Stomach (tissue), 9 donors: Measurements from ENCODE around the gene CUX1. TPM values are rescaled to one million over a fixed set of nuclear protein-coding genes. Genes with fewer than 3 reads are reported as not detected.
"Not testable (repeated sequence)": the region's sequence is repeated elsewhere in the genome, so short reads cannot be mapped to it uniquely, and the experiment has no call there.

ENCODE experiments used
- DNase-seq, 2 donors: peaks; one replicate each; pipeline versions ENCODE4 v3.0.0 to v3.0.0-alpha.2; 2013 to 2019
- H3K27ac ChIP-seq, 5 donors: fragments of 200-600 bp in 4 of 5; sonication (generic) in 4 of 5; one replicate each; pipeline ENCODE4 v1.5.1; 2013 to 2019; ENCODE audit warnings: mild to moderate bottlenecking in 1 of 5, moderate library complexity in 1 of 5
- H3K27me3 ChIP-seq, 3 donors: fragments of 200-600 bp; sonication (generic); one replicate each; pipeline ENCODE4 v1.5.1; 2017 to 2019; ENCODE audit warnings: mixed run types in 1 of 3
- H3K36me3 ChIP-seq, 4 donors: fragments of 200-600 bp; sonication (generic); 1 replicate in 3 of 4; 2 replicates in 1 of 4; pipeline ENCODE4 v1.5.1; 2016 to 2019
- H3K4me1 ChIP-seq, 4 donors: fragments of 200-600 bp; sonication (generic); one replicate each; pipeline ENCODE4 v1.5.1; 2016 to 2019
- H3K4me3 ChIP-seq, 4 donors: fragments of 200-600 bp; sonication (generic) in 3 of 4; one replicate each; pipeline ENCODE4 v1.5.1; 2016 to 2019; ENCODE audit warnings: mild to moderate bottlenecking in 1 of 4
- H3K9me3 ChIP-seq, 4 donors: fragments of 200-600 bp; sonication (generic); one replicate each; pipeline ENCODE4 v1.5.1; 2016 to 2019
- CTCF ChIP-seq, 7 experiments: fragments of 450-650 bp in 4 of 7; fragments of 200-600 bp in 3 of 7; sonication (generic) in 3 of 7; IDR thresholded peaks; one replicate each; pipeline ENCODE4 v1.5.1; 2016 to 2019; ENCODE audit warnings: antibody characterized with exemption in 7 of 7, control low read depth in 2 of 7, mild to moderate bottlenecking in 1 of 7
- EP300 ChIP-seq: sonication (generic); formaldehyde crosslinking; IDR thresholded peaks from one replicate; pipeline ENCODE4 v1.6.1; 2017; ENCODE audit warnings: antibody characterized with exemption
- POLR2A ChIP-seq, 4 donors: fragments of 450-650 bp; IDR thresholded peaks; one replicate each; pipeline ENCODE4 v1.6.1; 2016; ENCODE audit warnings: antibody characterized with exemption in 4 of 4, control low read depth in 2 of 4, mild to moderate bottlenecking in 1 of 4, moderate library complexity in 1 of 4
- POLR2AphosphoS5 ChIP-seq, 3 donors: sonication (generic); formaldehyde crosslinking; IDR thresholded peaks; one replicate each; pipeline ENCODE4 v1.6.1; 2016; ENCODE audit warnings: antibody characterized with exemption in 3 of 3
- WGBS, 5 donors: extraction: QIAGEN DNeasy Blood & Tissue Kit in 3 of 5; methylation state at CpG; one replicate each; pipeline versions ENCODE4 v1.1.5 to v1.1.7; 2013 to 2018; 5-methylcytosine and 5-hydroxymethylcytosine counted together
- intact Hi-C: fragments of 100-400 bp; cut with DNase I; formaldehyde crosslinking; loops from one replicate; pipeline ENCODE4 v1.15.1; 2023; ENCODE audit warnings: low total_unique reads
- polyA plus RNA-seq, 3 donors: library from polyadenylated mRNA; stranded (reverse); fragments of 200-250 nt; gene quantifications; one replicate each; pipeline ENCODE4 v1.2.3, GENCODE V29; 2013
- total RNA-seq, 5 donors: library from RNA; depleted of rRNA; stranded (reverse); fragments of >200 nt; gene quantifications; one replicate each; pipeline versions ENCODE4 v1.1.0 to v1.2.3, GENCODE V29; 2014 to 2016
- donor health status: healthy with polysubstance abuse.
- donor health status: Bipolar disorder and iron deficiency.
- donor health status: healthy.

The CUX1 gene
- total and polyA plus RNA-seq, 8 donors = 24.7 to 201 (median 54.7) TPM

GRCh38 chr7:102009628-102010027 lies 192.2 kb downstream of the CUX1 start:
- TF ChIP-seq CTCF (IDR thresholded peaks at IDR 0.05) (no peak), POLR2AphosphoS5 (IDR thresholded peaks at IDR 0.05) (no peak), POLR2A (IDR thresholded peaks at IDR 0.05) (no peak), EP300 (no peak)
- no peaks in the 10 kb centered on the region for H3K27me3 ChIP-seq
- no peak for DNase-seq
- 40 to 61% (median 49%) methylated on average over 5 of the region's 5 CpGs for WGBS, 5 donors
- H3K27ac ChIP-seq = peak overlapping the region in 2 of 5 donors; percentile 20 to 70
- no peaks in the 10 kb centered on the region for H3K9me3 ChIP-seq
- H3K36me3 ChIP-seq = peaks cover 0 to 13% (median 8%) of the 10 kb centered on the region in 4 donors
- intact Hi-C loops = no loop called here
- H3K4me3 ChIP-seq = no peak overlapping the region
- peaks cover 11 to 36% (median 16%) of the 10 kb centered on the region in 4 donors for H3K4me1 ChIP-seq

GRCh38 chr7:102012112-102012830 lies 194.8 kb downstream of the CUX1 start:
- intact Hi-C loops, H3K27me3 ChIP-seq, DNase-seq, H3K27ac ChIP-seq, H3K9me3 ChIP-seq, H3K4me3 ChIP-seq: not testable (repeated sequence)
- 89 to 93% (median 93%) methylated on average over 13 of the region's 13 CpGs for WGBS, 5 donors
- Histone ChIP-seq H3K36me3 (peaks cover 0 to 12% (median 9%) of the 10 kb centered on the region in 4 donors), H3K4me1 (peaks cover 11 to 36% (median 16%) of the 10 kb centered on the region in 4 donors)

- Histone ChIP-seq H3K9me3 (no peaks in the 10 kb centered on the region), H3K27me3 (no peaks in the 10 kb centered on the region), H3K4me3 (no peak overlapping the region), H3K4me1 (peaks cover 10 to 35% (median 16%) of the 10 kb centered on the region in 4 donors), H3K36me3 (peaks cover 0 to 12% (median 9%) of the 10 kb centered on the region in 4 donors), H3K27ac (no peak overlapping the region)
- whole genome bisulfite sequencing, 5 donors = 54 to 79% (median 66%) methylated on average over 9 of the region's 9 CpGs
- DNase-seq = peak in 1 of 2 donors; percentile 27
- intact Hi-C loops = no loop called here
- TF ChIP-seq EP300 (no peak), CTCF (IDR thresholded peaks at IDR 0.05) (no peak), POLR2A (IDR thresholded peaks at IDR 0.05) (no peak), POLR2AphosphoS5 (IDR thresholded peaks at IDR 0.05) (no peak)
These were observed 195.6 kb downstream of the CUX1 start for GRCh38 chr7:102012941-102013461.

- peaks cover 0 to 7% (median 3%) of the 10 kb centered on the region in 4 donors for H3K4me1 ChIP-seq
- no peak overlapping the region for H3K27ac ChIP-seq
- no peak overlapping the region for H3K4me3 ChIP-seq
- DNase-seq = no peak
- no peaks in the 10 kb centered on the region for H3K27me3 ChIP-seq
- WGBS, 5 donors = 86 to 94% (median 90%) methylated on average over 12 of the region's 12 CpGs
- TF ChIP-seq EP300 (no peak), POLR2AphosphoS5 (IDR thresholded peaks at IDR 0.05) (no peak), POLR2A (IDR thresholded peaks at IDR 0.05) (no peak), CTCF (IDR thresholded peaks at IDR 0.05) (no peak)
- intact Hi-C loops = no loop called here
- H3K9me3 ChIP-seq = no peaks in the 10 kb centered on the region
- H3K36me3 ChIP-seq = peaks cover 0 to 20% (median 11%) of the 10 kb centered on the region in 4 donors
These were observed 201.4 kb downstream of the CUX1 start for GRCh38 chr7:102018876-102019275.

- 96 to 98% (median 98%) methylated on average over 5 to 7 of the region's 7 CpGs for WGBS, 5 donors
- Histone ChIP-seq H3K4me3 (no peak overlapping the region), H3K27ac (no peak overlapping the region), H3K4me1 (peaks cover 0 to 9% (median 3%) of the 10 kb centered on the region in 4 donors), H3K36me3 (peaks cover 0 to 14% (median 5%) of the 10 kb centered on the region in 4 donors), H3K9me3 (no peaks in the 10 kb centered on the region), H3K27me3 (no peaks in the 10 kb centered on the region)
- intact Hi-C loops = no loop called here
- TF ChIP-seq EP300 (no peak), POLR2A (IDR thresholded peaks at IDR 0.05) (no peak), POLR2AphosphoS5 (IDR thresholded peaks at IDR 0.05) (no peak)
- no peak for DNase-seq
These were observed 202.0 kb downstream of the CUX1 start for GRCh38 chr7:102019461-102019860.
